DMS79 (cell line): Measurements from ENCODE around the gene ELP1.
"Not testable (repeated sequence)": the region's sequence is repeated elsewhere in the genome, so short reads cannot be mapped to it uniquely, and the experiment has no call there.

Source experiments
- DNase-seq: peaks from one replicate; lab custom pipeline; 2025; lab: John Stamatoyannopoulos, UW

The ELP1 gene, protein sequence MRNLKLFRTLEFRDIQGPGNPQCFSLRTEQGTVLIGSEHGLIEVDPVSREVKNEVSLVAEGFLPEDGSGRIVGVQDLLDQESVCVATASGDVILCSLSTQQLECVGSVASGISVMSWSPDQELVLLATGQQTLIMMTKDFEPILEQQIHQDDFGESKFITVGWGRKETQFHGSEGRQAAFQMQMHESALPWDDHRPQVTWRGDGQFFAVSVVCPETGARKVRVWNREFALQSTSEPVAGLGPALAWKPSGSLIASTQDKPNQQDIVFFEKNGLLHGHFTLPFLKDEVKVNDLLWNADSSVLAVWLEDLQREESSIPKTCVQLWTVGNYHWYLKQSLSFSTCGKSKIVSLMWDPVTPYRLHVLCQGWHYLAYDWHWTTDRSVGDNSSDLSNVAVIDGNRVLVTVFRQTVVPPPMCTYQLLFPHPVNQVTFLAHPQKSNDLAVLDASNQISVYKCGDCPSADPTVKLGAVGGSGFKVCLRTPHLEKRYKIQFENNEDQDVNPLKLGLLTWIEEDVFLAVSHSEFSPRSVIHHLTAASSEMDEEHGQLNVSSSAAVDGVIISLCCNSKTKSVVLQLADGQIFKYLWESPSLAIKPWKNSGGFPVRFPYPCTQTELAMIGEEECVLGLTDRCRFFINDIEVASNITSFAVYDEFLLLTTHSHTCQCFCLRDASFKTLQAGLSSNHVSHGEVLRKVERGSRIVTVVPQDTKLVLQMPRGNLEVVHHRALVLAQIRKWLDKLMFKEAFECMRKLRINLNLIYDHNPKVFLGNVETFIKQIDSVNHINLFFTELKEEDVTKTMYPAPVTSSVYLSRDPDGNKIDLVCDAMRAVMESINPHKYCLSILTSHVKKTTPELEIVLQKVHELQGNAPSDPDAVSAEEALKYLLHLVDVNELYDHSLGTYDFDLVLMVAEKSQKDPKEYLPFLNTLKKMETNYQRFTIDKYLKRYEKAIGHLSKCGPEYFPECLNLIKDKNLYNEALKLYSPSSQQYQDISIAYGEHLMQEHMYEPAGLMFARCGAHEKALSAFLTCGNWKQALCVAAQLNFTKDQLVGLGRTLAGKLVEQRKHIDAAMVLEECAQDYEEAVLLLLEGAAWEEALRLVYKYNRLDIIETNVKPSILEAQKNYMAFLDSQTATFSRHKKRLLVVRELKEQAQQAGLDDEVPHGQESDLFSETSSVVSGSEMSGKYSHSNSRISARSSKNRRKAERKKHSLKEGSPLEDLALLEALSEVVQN (N-terminal part only)

DNA sequence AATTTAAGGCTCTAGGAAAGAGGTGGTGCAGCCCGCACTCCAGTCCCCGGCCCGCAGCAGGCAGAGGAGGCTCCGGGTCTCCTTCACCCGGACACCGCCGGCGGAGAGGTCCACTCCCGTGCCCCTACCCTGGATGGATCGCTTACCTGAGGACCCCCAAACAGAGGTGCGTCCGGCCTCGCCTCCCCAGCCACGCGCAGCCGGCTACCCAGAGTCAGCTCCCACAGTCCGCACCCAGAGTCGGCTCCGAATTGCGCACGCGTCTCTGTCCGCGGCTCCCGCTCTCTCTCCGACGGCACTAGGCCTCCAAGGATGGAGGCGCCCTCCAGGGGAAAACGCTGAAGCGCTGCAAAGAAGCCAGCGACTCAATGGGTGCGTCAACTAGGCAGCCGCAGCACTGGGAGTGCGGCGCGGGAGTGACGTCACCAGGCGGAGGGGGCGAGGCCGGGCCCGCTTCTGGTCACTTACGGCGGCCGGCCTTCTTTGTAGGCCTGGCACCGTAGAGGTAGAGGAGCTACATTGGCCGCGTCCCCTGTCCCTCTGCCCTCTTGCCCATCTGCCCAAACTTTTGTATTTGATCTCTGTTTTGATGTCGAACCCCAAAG, at the start of gene ELP1:
TSS of gene ELP1 (minus strand) at position 407 of the 605 bp plus-strand sequence. CDS start 2,978 bp downstream, outside the sequence.
- peak; percentile 71 for DNase-seq

DNA sequence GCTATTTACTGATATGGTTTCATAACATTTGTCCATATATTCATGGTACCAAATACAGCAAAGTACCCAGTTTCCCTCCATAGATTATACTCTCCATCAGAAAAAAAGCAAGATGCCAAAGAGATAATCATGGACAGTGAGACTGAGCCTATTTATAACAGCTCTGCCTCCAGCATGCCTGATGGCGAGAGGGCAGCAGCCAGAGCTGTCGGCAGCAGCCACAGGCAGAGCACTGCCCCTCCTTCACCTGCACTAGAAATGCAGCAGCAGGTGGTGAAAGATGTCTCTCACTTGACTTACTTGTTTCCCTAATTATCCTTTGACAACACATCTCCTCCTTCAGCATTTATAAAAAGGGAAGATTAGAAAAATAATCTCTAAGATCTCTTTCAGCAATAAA, 47.0 kb upstream of the ELP1 start:
- DNase-seq, result no peak

DNA sequence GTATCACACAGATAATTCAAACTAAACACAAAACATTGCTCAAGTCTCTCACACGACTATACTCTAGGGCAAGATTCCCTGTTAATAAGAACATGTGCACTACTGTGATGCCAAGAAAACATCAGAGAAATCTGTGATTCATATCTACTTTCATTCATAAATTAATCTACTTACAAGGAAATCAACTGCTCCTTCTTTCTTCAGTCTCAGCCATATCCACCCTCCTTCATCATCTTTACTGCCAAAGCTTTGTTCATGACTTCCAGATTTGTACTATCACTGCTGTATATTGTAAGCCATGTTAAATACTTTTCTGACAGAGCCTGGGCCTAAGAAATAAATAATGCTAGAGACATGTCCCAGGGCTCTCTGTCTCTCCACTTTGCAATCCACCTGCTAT, 44.3 kb upstream of the ELP1 start:
- DNase-seq, result no peak

DNA sequence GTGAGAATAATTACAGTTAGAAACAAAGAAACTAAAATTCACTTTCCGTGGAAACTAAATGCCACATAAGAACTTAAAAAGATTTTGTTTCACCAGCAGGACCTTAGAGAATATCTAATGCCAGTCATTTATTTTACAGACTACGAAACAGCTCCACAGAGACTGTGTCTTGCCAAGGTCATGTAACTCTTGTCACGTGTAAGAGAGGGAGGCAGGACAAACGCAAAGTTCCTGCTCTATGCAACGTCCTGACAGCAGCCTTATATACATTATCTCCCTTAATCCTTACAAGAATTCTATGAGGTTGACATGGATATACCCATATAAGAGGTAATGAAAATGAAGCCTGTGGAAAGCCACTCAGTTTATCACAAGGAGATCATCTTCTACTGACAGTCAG, 40.0 kb upstream of the ELP1 start:
- no peak for DNase-seq

DNA sequence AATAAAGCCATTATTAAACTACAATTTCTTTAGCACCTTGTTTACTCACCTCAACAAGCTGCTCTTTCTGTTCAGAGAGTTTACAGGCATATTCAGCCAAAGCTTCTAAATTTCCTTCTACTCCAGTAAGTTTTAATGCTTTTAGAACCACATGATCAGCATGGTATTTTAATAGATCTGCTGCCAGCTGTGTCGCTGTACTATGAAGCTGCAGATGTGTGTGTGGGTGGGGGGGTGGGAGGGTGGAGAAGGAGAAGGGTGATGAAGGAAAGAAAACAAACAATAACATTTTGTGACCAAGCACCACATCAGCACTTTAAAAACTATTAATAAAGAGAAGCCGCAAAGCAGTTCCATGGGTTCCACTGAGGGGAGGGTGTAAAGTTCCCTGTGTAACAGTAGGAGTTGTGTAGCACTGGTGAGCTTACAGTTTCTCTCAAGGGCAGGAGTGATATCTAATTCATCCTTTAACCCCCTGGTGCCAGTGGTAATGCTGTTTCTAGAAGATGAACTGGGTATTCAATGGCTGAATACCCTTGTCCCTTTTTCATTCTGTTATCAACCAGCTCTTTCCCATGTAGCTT, 38.8 kb upstream of the ELP1 start:
- no peak for DNase-seq

DNA sequence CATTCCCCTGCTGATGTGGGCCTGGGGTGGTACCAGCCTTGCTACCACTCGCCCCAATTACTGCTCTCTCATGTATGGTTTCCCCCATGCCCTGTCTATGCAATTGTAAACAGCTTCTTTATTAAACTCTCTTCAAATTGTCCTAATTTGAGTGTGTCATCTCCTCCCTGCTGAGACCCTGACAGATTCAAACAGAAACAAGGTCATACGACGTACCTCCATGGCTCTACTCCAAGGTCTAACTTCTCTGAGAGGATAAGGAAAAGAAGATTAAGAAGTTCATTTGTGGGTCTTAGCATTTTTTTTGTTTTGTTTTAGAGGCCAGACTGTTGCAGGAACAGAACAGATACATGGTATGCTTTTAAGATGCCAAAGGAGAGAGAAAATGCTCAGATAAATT, 38.3 kb upstream of the ELP1 start:
- DNase-seq, result no peak

DNA sequence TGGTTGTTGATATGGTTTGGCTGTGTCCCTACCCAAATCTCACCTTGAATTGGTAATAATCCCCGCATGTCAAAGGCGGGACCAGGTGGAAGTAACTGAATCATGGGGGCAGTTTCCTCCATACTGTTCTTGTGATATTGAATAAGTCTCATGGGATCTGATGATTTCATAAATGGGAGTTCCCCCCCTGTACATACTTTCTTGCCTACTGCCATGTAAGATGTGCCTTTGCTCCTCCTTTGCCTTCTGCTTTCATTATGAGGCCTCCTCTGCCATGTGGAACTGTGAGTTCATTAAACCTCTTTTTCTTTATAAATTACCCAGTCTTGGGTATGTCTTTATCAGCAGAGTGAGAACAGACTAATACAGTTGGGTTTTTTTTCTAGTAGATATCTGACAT, 37.5 kb upstream of the ELP1 start:
- DNase-seq, result not testable (repeated sequence)

DNA sequence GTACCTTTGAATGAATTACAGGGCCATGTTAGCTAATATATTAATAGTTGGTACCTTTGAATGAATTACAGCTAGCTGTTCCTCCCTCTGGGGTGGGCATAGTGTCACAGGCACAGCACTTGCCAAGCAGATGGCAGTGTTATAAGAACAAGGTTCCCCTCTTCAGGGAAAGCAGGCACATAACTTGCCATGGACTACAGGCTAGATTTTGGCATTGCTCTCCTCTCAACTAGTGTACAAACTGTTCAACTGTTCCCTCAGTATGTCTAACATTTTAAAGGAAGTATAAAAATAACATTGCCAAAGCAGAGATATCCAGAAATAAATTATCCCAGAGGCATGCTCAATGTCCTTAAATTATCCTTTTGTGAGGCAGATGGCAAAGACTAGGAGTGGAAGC, 34.0 kb upstream of the ELP1 start:
- DNase-seq, result no peak

DNA sequence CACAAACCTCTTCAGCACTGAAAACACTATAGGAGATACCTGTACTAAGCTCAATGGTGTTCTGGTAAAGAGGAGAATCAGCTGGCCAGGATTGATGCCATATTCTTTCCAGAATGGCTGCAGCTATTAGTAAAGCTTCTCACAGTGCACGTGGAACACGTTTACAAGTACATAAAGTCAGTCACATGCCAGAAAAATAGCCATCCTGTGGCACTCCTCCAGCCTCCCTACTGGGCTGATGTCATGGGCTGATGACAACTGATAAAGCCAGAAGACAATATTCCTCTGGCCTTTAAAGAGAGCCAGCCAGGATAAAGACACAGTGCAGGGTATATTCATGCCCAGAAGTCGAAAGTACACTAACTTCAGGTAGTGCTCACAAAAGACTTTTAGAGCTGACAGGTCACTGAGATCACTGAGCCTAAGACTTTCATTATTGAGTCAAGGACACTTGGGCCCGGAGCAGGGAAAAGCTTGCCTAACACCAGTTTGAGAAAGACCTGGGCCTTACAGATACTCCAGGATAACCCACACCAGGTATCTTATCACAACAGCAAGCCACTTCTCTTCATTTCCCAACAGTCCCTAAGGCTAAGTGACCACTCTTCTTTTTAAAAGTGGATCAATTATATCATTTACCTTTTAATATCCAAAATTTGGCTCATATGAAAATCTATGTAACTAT, 29.7 kb upstream of the ELP1 start:
- no peak for DNase-seq

DNA sequence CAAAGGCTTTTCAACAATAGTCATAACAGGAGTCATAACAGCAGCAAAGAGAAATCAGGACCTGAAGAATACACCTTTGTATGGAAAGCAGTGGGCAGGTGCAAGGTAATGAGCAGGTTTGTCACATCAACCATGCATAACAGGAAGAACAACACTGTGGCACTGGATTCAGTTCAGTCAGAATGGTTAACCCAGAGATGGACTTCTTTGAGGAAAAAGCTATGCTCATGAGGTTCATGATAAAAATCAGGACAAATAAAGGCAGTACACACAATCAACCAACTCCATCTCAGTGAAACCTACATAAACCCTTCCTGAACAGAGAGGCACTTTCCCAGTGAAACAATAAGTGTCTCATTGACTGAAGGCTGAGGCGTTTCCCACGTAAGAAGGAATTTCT, 27.2 kb upstream of the ELP1 start:
- no peak for DNase-seq

DNA sequence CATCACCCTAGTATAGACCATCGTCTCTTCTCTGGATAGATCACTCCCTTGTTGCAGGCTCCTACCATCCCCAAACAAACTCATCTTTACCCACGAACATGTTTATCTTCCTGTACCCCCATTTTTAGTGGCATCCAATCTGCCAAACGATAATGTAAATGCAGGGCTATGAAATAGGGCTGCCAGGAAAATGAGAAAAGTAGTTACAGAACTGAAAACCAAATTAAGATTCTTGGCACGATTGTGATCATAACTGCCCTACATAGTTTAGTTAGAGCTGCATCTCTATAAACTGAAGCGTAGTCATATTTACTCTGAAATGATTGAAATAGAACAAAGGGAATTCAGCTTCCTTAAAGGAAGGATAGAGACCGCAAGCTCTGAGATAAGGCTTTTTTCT, 26.4 kb upstream of the ELP1 start:
- no peak for DNase-seq

DNA sequence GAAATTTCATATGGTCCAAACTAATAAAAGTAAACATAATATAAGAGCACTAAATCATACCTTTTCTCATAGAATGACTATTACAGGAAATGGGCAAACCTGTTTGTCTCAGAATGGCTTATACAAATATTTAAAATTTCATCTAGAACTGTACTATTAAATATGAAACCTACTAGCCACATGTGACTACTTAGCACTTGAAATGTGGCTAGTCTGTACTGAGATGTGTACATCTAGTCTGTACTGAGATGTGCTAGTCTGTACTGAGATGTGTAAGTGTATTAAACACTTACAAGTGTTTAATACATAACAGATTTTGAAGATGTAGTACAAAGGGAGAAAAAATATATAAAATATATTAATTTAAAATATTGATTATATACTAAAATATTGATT, 22.7 kb upstream of the ELP1 start:
- no peak for DNase-seq

DNA sequence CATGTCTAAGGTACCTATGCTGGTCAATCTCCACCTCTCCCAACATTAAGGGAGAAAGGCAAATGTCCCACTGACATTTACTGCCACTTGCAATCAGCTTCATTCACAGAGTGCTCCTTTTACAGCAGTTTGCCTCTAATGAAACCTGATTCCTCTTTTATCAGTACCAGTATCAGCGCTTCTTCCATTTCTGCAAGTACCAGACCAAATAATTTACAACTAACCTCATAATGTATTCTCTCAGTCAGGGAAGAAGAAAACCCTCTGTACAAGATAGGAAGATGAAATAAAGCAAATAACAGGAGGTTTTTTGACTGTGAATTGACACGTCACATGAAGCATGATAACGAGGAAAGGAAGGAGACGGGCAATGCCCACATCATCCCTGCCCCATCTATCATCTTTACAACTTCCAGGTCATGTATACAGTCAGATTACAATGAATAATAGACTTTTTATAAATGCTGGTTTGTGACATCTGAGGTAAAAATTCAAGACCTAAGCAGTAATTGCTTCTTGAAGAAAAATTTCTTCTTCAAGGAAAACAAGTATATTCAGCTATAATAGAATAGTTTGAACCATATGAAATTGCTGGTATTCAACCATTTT, 22.2 kb upstream of the ELP1 start:
- DNase-seq, result no peak

DNA sequence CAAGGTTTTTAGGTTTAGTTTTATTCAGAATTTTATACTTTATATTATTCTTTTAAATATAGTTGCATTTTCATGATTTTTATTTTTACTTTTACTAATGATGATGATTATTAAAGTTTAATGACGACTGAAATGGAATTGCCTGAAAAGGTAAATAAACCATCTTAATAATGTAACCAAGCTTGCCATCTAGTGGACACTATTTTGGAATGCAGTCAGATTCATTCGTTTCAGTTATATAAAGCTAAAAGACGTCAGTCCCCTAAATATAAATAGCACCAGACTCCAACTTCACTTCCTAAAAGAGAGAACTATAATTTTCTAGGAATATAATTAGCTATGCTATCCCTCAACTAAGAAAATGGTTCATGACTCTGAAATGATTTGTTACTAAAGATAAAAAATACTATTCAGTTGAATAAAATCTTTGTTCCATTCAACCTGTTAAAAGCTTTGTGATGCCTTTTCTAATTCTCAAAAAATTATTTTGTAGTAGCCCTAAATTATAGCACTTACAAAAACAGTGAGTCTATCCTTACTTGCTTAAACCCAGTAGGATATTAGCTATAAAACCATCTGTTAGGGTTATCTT, 20.2 kb upstream of the ELP1 start:
- no peak for DNase-seq

DNA sequence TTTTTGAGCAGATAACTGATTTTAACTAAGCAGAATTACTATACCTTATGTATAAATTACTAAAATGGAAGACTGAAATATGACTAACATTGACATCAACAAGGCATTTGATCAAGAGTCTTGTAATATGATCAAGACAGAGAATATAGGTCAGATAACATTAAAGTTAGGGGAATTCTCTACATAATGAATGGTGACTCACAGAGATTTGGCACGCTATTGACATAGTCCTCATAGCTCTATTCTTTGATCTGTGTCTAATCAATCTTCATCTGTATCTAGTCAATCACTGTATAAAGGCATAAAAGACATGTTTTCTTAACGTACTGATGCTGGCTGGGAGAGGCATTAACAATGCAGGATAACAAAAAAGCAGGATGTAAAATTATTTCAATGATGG, 17.7 kb upstream of the ELP1 start:
- DNase-seq, result no peak

DNA sequence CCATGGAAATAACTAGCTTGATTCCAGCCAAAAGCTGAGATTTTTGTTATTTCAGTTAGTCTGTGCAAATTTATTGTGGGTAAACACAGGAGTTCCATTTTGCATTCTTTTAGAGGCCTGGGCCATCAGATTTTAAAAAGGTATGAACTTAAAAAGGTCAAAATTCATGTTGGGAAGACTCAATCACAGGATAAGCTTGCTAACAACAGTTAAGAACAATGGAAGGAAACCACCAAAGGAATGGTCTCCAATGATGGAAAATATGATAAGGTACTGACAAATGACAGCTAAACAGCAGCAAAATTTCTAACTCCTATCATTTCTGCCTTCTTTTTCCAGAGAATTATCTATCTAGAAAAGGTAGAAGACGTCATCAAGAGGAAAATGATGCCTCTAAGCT, 16.2 kb upstream of the ELP1 start:
- DNase-seq, result no peak

DNA sequence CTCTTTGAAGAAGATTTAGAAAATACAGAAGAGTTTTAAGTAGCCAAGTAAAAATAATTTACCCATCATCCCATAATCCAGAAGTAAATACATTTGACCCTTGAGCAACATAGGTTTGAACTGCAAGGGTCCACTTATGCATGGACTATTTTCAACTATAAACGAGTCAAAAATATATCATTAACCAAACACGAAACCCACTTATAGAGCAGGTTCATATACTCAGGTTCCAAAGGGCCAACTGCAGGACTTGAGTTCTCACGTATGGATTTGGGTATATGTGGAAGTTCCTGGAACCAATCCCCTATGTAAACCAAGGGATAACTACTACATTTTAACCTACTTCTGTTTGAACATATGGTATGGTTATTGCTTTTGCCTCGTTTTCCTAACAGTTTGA, 6.1 kb upstream of the ELP1 start:
- no peak for DNase-seq

DNA sequence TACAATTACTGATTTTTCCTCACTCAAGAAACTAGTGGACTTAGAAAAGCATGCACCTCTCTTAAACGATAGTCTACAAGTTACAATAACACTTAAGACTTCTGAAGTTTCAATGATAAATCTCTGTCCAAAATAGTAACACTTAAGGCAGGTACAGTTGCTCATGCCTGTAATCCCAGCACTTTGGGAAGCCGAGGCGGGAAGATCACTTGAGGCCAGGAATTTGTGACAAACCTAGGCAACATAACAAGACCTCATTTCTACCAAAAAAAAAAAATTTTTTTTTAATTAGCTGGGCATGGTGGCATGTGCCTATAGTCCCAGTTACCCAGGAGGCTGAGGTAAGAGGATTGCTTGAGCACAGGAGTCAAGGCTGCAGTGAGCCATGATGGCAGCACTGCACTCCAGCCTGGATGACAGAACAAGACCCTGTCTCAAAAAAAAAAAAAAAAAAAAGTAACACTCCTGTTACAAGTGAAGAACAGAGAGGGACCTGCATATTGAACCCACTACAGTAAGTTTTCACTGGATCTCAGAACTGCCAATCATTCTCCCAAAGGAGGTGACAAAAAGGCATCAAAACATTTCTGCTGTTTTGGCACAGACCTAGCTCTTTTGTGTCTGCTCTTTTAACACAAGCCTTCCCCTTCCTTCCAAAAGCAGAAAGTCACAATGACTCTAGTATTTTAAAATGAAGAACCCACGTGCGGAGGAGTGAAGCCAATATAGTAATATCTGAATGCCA, 3.8 kb upstream of the ELP1 start:
- no peak for DNase-seq

DNA sequence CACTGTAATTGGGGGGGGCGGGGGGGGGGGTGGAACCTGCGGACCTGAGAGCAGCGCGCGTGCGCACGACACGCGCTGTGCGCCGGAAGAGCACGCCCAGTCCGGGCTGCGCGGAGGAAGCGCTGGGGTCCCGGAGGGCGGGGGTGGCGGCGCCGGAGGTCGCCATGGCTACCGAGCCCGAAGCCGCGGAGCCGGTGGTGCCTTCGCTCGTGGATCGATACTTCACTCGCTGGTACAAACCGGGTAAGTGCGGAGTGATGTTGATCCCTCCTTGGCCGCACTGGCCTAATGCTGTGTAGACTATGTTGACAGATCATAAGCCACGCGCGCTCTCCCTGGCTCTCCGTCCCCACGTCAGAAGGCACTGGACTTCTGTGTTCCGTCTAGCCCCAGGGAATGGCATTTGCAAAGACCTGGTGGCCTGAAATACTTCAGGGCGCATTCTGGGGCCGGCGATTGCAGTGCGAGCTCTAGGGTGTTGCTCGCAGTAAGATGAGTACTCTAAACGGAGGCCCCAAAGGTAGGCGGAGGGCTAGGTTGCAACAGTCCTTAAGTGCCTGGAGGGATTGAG, 484 bp upstream of the ELP1 start, which contains the start of gene ABITRAM:
TSS of gene ABITRAM (plus strand) at position 78 of the 571 bp plus-strand sequence. CDS start at position 165, 87 bp downstream.
- DNase-seq, result peak; percentile 41
